ENCODE results near the gene KRT20.

DNA sequence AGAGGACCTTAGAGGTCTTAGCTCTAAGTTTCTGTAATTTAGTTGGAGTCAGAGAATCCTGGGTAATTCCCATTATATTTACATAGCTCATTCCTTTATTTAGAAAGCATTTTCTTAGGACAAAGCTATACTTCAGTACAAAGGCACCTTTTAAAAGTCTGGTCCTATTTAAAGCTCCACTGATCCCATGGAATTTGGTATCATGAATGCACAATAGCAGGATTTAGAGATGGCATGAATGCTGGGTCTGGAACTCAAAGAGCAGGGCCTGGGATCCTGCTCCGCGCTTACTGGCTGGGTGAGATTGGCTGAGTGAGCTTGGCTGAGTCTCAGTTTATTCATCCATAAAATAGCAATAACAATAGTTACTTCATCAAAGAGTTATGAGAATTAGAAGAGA is 47.6 kb upstream of the KRT20 start:
- no peak for TF ChIP-seq CTCF (IDR thresholded peaks at IDR 0.05; ENCODE audit: extremely low read depth in 1 of 2, insufficient read depth in 1 of 2, low read depth in 1 of 2, low read length in 2 of 2)
- no peak for TF ChIP-seq POLR2AphosphoS5 (IDR thresholded peaks at IDR 0.05; ENCODE audit: insufficient read depth, low read depth, low read length)
- no peak for TF ChIP-seq EZH2 (IDR thresholded peaks at IDR 0.05; ENCODE audit: borderline replicate concordance, low read depth, low read length, severe bottlenecking)

Data from endothelial cell of umbilical vein (primary cell).